Measurements from ENCODE around the gene NPTN.

- TF ChIP-seq CTCF (conservative IDR thresholded peaks at IDR 0.05 in 1 of 2, IDR thresholded peaks at IDR 0.05 in 1 of 2; ENCODE audit: extremely low read depth in 1 of 2, insufficient read depth in 1 of 2, low read depth in 1 of 2, low read length in 2 of 2), result no peak
- no peak for TF ChIP-seq EZH2 (IDR thresholded peaks at IDR 0.05; ENCODE audit: borderline replicate concordance, low read length)
Observed at GRCh38 chr15:73630921-73631362, 2.2 kb downstream of the NPTN start.
